ENCODE measurements around the gene SLC24A4.
"Not testable (repeated sequence)": the region's sequence is repeated elsewhere in the genome, so short reads cannot be mapped to it uniquely, and the experiment has no call there.

SLC24A4 gene

GRCh38 chr14:92369097-92369496 is 46.1 kb downstream of the SLC24A4 start:
- no peak for DNase-seq (ENCODE audit: low spot score)

GRCh38 chr14:92372230-92372629 is 49.3 kb downstream of the SLC24A4 start:
- DNase-seq (ENCODE audit: low spot score) = no peak

DNA sequence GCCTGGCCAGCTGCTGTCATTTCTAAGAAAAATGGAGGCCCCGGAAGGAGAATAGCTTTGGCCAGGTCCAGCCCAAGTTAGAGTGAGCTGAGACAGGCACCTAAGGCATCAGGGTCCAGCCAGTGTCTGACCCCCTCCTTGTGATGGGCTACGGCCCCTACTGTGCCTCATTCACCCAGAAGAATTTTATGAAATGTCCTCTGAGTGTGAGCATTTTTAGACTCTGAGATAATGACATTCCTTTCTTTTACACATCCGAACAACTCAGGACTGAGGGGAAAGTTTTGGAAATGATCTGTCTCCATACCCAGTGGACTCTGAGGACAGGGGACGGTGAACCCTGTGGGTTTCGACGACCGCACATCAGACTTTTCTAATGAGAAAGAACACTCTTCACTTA is 50.4 kb downstream of the SLC24A4 start:
- DNase-seq (ENCODE audit: low spot score) = no peak

GRCh38 chr14:92380131-92380530 is 57.2 kb downstream of the SLC24A4 start:
- no peak for DNase-seq (ENCODE audit: low spot score)

DNA sequence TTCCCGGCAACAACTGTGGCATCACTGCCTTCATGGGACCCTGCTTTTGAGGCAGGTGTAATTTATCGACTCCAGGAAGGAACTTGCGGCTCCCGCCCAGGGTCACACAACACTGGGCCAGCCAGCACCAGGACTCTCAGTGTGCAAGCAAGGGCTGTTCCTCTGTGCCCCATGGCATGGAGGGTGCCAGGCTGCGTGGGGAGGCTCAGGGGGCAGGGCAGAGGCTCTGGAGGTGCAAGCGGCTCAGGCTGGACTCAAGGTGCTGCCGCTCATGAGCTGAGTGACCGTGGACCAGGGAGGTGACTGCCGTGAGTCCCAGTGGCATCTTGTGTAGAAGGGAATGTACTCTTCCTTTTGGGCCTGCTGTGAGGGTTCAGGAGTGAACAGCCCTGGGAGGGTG is 57.6 kb downstream of the SLC24A4 start:
- DNase-seq (ENCODE audit: low spot score) = no peak

DNA sequence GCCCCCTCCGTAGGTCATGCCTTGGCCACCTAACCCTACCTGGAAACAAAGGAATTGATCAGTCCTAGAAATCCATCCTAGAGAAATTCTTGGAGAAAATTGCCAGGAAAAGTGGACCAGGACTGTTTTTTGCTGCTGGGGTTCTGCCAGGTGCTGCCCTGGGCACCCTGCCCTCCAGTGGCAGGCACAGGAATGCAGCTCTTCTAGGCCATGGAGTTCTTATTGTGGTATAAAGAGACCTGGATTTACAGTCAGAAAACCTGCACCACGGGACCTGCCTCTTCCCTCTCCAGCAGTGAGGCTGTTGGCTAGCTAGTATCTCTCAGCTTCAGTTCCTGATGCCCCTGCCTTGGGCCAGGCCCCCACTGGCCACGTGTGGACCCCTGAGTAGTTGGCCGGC is 59.7 kb downstream of the SLC24A4 start:
- DNase-seq (ENCODE audit: low spot score) = no peak

DNA sequence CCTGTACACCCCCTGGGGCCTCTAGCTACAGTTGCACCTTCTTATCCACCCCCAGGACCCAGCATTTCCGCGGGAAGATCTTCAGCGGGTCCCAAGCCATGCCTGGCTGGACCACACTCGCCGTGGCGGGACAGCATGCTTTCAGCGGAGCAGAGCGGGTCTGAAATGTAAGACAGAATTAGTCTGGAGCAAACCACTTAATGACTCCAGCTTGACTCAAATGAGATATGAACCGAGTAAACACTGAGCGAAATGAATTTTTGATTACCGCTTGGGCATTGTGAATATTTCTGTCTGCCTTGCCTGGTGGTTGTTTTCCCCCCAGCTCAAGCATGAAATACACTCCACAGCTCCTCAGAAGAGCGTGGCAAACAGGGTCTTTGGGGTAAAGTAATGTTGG is 60.8 kb downstream of the SLC24A4 start:
- no peak for DNase-seq (ENCODE audit: low spot score)

DNA sequence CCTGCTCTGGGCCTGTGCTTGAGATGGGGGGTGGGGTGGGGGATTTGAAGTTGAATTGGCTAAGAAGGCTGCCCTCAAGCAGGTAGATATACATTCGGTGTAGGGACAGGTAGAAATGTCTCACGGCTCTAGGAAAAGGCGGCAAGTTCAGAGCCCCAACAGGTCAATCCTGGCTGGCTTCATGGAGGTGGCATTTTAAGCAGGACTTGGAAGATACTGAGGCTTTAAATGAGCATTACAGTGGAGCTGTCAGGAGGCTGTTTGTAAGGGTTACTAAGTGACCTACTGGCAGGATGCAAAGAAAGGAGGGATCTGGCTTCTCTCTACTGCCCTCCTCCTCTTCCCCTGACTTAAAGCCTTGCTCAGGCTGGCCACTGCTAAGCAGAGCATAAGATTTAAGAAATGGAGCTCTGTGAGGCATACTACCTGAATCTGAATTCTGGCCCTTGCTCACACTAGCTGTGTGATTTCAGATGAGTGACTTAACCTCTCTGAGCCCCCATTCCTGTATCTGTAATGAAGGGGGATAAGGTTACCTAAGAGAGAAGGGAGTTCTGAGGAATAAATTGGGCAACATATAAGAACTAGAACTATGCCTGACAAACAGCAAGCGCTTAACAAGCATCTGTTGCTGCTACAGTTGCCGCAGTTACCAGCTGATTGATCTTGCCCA is 61.6 kb downstream of the SLC24A4 start:
- DNase-seq (ENCODE audit: low spot score) = no peak

- no peak for DNase-seq (ENCODE audit: low spot score)
Observed at GRCh38 chr14:92385561-92385960, 62.6 kb downstream of the SLC24A4 start.

DNA sequence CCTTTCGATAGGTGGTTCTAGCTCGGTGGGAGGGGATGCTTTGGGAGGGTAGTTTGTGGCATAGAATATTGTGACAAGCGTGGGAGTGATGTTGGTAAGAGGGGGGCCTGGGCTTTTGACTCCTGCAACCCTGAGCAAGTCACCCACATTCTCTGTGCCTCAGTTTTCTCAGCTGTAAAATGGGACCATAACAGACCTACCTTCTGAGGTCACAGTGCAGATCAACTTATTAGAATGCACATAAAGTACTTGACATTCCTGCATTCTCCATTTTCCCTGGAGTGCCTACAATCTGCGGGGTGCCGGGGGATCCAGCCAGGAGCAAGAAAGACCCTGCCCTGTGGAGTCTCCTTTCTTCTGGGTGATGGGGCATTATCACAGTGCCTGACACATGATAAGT is 63.2 kb downstream of the SLC24A4 start:
- no peak for DNase-seq (ENCODE audit: low spot score)

- DNase-seq (ENCODE audit: low spot score) = no peak
Observed at GRCh38 chr14:92386637-92387036, 63.7 kb downstream of the SLC24A4 start.

DNA sequence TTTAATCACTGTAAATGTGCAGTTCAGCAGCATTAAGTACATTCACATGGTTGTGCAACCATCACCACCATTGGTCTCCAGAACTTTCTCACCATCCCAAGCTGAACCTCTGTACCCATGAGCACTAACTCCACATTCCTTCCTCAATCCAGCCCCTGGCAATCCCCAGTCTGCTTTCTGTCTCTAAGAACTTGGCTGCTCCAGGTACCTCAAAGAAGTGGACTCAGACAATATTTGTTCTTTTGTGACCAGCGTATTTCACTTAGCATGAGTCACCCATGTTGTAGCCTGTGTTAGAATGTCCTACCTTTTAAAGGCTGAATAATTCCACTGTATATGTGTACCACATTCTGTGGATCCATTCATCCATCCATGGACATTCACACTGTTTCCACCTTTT is 64.6 kb downstream of the SLC24A4 start:
- no peak for DNase-seq (ENCODE audit: low spot score)

DNA sequence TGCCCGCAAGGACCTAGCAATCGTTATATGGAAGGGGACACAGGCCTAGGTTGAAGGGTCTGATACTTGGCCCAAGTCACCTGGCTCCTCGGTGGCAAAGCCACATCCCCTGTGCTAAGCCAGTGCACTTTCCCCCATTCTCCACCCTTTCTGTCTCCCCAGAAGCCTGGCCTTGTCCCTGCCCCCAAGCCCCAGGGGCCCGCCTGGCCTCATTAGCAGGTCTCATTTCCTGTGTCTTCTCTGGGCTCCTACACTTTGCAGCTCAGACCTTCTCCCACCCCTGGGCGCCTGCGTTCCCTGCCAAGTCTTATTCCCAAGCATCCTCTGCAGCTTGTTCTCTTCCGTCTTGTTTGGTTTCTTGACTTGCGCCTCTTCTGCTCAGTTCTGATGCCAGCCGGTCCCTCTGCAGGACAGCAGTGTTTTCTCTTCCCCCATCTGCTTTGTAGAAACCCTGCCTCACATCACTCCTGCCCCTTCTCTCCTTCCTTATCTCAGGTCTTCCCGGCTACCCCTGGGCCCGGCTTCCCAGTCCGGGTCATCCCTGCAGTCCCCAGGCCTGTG is 66.7 kb downstream of the SLC24A4 start:
- DNase-seq (ENCODE audit: low spot score) = no peak

DNA sequence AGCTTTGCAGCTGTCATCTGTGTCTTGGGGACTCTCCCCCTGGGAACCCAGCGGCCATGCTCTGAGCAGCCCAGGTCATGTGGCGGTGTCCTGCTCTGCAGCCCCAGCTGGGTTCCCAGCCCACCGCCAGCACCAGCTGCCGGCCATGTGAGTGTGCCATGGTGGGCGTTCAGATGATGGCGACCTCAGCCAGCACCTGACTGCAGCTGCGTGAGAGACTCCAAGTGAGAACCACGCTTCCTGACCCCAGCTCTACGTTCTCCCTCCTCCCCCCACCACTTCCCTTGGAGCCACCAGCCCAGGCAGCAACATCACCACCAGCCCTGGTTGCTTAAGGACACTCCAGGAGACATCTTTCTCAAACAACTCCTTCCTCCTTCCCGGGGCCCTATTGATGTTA is 68.8 kb downstream of the SLC24A4 start:
- DNase-seq (ENCODE audit: low spot score) = no peak

GRCh38 chr14:92392711-92393110 is 69.7 kb downstream of the SLC24A4 start:
- DNase-seq (ENCODE audit: low spot score) = no peak

DNA sequence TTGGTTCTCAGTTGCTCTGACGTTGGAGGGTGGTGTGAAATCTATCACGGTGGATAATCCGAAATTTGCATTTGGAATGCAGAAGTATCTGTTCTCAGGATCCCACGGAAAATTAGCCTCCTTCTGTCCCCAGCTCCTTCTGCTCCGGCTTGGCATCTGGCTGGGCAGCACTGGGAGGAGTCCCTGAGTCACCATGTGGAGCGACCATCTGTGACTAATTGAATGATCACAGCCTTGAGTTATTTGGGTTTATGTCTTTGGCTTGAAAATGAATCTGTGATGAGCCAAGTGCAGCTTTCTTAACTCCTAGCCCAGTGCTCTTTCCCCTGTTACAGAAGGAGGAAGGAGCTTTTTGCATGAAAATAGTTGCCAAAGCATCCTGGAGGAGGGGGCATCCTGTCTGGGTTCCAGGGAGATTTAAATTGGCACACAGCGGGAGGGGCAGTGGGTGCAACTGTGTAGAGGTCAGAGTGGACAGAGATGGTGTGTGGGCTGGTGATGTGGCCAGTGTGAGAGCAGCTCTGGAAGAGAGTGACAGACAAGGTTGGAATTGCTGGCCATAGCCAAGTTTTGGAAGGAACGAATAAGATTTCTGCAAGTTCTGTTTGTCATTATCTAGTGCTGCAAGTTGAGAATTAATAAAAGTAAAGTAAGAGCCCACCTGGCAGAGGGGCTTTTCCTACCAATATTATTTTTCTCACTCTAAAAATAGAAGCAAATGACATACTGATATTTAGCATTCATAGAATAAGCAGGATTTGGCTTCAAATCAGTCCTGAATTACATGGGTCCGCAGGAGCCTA is 74.4 kb downstream of the SLC24A4 start:
- no peak for DNase-seq (ENCODE audit: low spot score)

GRCh38 chr14:92397953-92398564 is 75.1 kb downstream of the SLC24A4 start:
- DNase-seq (ENCODE audit: low spot score) = no peak

GRCh38 chr14:92398888-92399636 is 76.1 kb downstream of the SLC24A4 start:
- no peak for DNase-seq (ENCODE audit: low spot score)

DNA sequence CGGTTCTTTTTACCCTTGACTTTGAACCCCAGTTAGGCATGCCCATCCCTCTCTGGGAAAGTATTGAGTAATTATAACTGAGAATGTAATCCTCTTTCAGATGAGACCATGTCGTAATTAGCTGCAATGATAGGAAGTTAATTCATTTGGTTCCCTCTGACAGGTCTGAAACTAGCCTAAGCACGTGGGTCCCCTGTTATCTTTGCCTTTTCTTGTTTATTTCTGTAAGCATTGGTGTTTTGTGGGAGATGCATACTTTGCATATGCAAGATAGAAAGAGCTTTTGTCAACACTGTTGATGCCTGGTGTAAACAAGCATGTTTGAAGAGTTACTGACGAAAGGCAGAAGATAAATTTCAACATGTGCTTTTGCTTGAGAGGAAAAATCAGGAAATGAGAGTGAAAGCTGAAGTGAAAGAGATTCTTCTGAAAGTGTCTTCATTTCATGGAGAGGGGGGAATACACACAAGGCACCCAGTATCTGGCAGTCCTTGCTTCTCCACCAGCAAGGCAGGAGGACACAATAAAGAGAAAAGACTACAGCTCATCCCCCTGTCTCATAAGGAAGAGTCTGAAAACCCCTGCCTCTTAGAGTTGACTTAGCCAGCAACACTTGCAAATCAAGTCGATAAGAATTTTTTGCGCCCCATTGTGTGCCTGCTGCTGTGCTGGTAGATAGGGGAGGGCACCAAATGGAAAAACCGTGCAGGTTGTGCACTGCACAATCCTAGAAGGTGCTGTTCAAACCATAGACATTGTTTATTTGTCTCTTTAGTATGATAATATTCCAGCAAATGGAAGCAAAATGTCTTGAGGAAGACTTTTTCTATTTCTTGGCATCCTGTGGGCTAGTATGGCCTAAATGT is 77.8 kb downstream of the SLC24A4 start:
- DNase-seq (ENCODE audit: low spot score) = no peak

DNA sequence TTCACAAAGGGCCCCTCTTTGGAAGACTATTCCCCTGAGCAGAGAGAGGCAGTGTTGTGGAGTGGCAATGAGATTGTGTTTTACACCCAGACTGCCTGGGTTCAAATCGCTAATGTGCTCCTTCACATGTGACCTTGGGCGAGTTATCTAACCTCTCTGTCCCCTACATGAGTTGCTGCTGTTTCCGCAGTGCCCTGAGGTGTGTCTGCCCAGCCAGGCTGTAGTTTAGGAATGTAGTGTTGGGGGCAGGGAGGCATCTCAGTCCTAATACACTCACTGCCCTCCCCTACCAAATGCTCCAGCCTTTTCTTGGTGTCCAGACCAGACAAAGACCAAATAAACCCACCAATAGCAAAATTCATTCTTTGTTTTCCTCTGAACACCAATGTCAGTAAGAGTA is 78.6 kb downstream of the SLC24A4 start:
- no peak for DNase-seq (ENCODE audit: low spot score)

GRCh38 chr14:92402500-92402899 is 79.5 kb downstream of the SLC24A4 start:
- not testable (repeated sequence) for DNase-seq (ENCODE audit: low spot score)

All from CD4-positive, alpha-beta T cell treated with Interleukin-6 at 100 ng/mL for 8 hours (primary cell).